PFSK-1 (cell line): Measurements from ENCODE around the gene HEATR5B.

Experiments used
- FOXP2 ChIP-seq: optimal IDR thresholded peaks from 2 replicates; pipeline ENCODE3; 2011; ENCODE audit warnings: borderline replicate concordance, control low read depth, inconsistent platforms; ENCODE audit not compliant: insufficient read depth; ENCODE audit errors: extremely low read length, extremely low read depth
- POLR2AphosphoS5 ChIP-seq: IDR thresholded peaks from 2 replicates; pipeline ENCODE4 v1.6.1; 2012; ENCODE audit warnings: low read depth, mild to moderate bottlenecking, control low read depth, low read length, moderate library complexity
- REST ChIP-seq, 2 experiments: IDR thresholded peaks; 2 replicates each; pipeline versions ENCODE4 v1.6.1 to v1.8.0; 2011 to 2012; ENCODE audit warnings: low read depth in 2 of 2, low read length in 2 of 2, control low read depth in 1 of 2, inconsistent platforms in 1 of 2, mild to moderate bottlenecking in 1 of 2, moderate library complexity in 1 of 2; ENCODE audit not compliant: insufficient read depth in 1 of 2
- SIN3A ChIP-seq: IDR thresholded peaks from 2 replicates; pipeline ENCODE4 v1.6.1; 2012; ENCODE audit warnings: mild to moderate bottlenecking, low read length, moderate library complexity, borderline replicate concordance; ENCODE audit not compliant: insufficient read depth
- TAF1 ChIP-seq: IDR thresholded peaks from 2 replicates; pipeline ENCODE4 v1.6.1; 2012; ENCODE audit warnings: low read length, control low read depth, borderline replicate concordance; ENCODE audit not compliant: insufficient read depth

Gene HEATR5B

GRCh38 chr2:37104178-37104577 is 20.0 kb upstream of the HEATR5B start:
- TF ChIP-seq FOXP2 (no peak), SIN3A (no peak), REST (IDR thresholded peaks at IDR 0.05; ENCODE audit: insufficient read depth in 1 of 2, low read depth in 2 of 2, low read length in 2 of 2) (no peak), TAF1 (no peak), POLR2AphosphoS5 (no peak)

GRCh38 chr2:37102588-37102987 is 18.4 kb upstream of the HEATR5B start:
- TF ChIP-seq TAF1, result no peak
- TF ChIP-seq SIN3A, result no peak
- TF ChIP-seq REST (IDR thresholded peaks at IDR 0.05; ENCODE audit: insufficient read depth in 1 of 2, low read depth in 2 of 2, low read length in 2 of 2), result no peak
- TF ChIP-seq FOXP2, result no peak

GRCh38 chr2:37100054-37100453 is 15.9 kb upstream of the HEATR5B start:
- TF ChIP-seq REST (IDR thresholded peaks at IDR 0.05; ENCODE audit: insufficient read depth in 1 of 2, low read depth in 2 of 2, low read length in 2 of 2), result no peak
- no peak for TF ChIP-seq TAF1
- TF ChIP-seq POLR2AphosphoS5, result no peak; the same call in 1 of the 2 replicates
- no peak for TF ChIP-seq SIN3A
- TF ChIP-seq FOXP2, result no peak

GRCh38 chr2:37098416-37099118 is 14.4 kb upstream of the HEATR5B start:
- no peak for TF ChIP-seq FOXP2
- 0 out of 2 replicates have a peak, but pooled peaks have one; percentile 32 for TF ChIP-seq POLR2AphosphoS5

- TF ChIP-seq TAF1 (no peak), REST (IDR thresholded peaks at IDR 0.05; ENCODE audit: insufficient read depth in 1 of 2, low read depth in 2 of 2, low read length in 2 of 2) (no peak), FOXP2 (no peak), SIN3A (no peak), POLR2AphosphoS5 (no peak)
Observed at GRCh38 chr2:37096568-37096967, 12.4 kb upstream of the HEATR5B start.

GRCh38 chr2:37091873-37092272 is 7.7 kb upstream of the HEATR5B start:
- no peak for TF ChIP-seq TAF1
- no peak for TF ChIP-seq POLR2AphosphoS5
- no peak for TF ChIP-seq FOXP2
- TF ChIP-seq SIN3A, result no peak
- TF ChIP-seq REST (IDR thresholded peaks at IDR 0.05; ENCODE audit: insufficient read depth in 1 of 2, low read depth in 2 of 2, low read length in 2 of 2), result no peak
